Astrocyte (in vitro differentiated cells and primary cell): ENCODE data around the gene GOSR1.

ENCODE experiments used
- CTCF ChIP-seq: IDR thresholded peaks from 2 replicates; pipeline ENCODE4 v1.5.1; 2011; ENCODE audit warnings: low read depth, mild to moderate bottlenecking, inconsistent platforms, low read length, moderate library complexity; ENCODE audit not compliant: insufficient read depth
- EZH2 ChIP-seq: IDR thresholded peaks from 2 replicates; pipeline ENCODE4 v1.6.1; 2012; ENCODE audit warnings: mild to moderate bottlenecking, low read length, inconsistent platforms; ENCODE audit not compliant: insufficient read depth

- TF ChIP-seq CTCF (no peak), EZH2 (no peak)
Observed at GRCh38 chr17:30433514-30433913, 43.7 kb upstream of the GOSR1 start.
